Skeletal muscle tissue (tissue), 4 donors: ENCODE results near the gene TNFRSF14. TPM values are rescaled to one million over a fixed set of nuclear protein-coding genes. Genes with fewer than 3 reads are reported as not detected.

Experiments used
- H3K27ac ChIP-seq: one replicate; pipeline ENCODE4 v1.7.0; 2013; ENCODE audit warnings: mild to moderate bottlenecking, low read depth, low read length, inconsistent platforms
- H3K27me3 ChIP-seq, 3 donors: one replicate each; pipeline ENCODE4 v1.7.0; 2013; ENCODE audit warnings: low read length in 3 of 3; ENCODE audit not compliant: control insufficient read depth in 3 of 3, insufficient read depth in 3 of 3
- H3K36me3 ChIP-seq, 3 donors: one replicate each; pipeline ENCODE4 v1.7.0; 2013; ENCODE audit warnings: low read length in 3 of 3; ENCODE audit not compliant: control insufficient read depth in 3 of 3, insufficient read depth in 3 of 3
- H3K4me1 ChIP-seq, 3 donors: one replicate each; pipeline ENCODE4 v1.7.0; 2013; ENCODE audit warnings: low read length in 3 of 3, mild to moderate bottlenecking in 3 of 3; ENCODE audit not compliant: control insufficient read depth in 3 of 3, insufficient read depth in 3 of 3
- H3K4me3 ChIP-seq, 3 donors: one replicate each; pipeline ENCODE4 v1.7.0; 2013; ENCODE audit warnings: low read length in 3 of 3
- H3K9ac ChIP-seq, 3 donors: one replicate each; pipeline ENCODE4 v1.7.0; 2013; ENCODE audit warnings: low read length in 3 of 3, mild to moderate bottlenecking in 3 of 3, moderate library complexity in 2 of 3, low read depth in 1 of 3
- H3K9me3 ChIP-seq, 3 donors: one replicate each; pipeline ENCODE4 v1.7.0; 2013; ENCODE audit warnings: low read length in 3 of 3; ENCODE audit not compliant: control insufficient read depth in 3 of 3
- total RNA-seq: library from RNA; depleted of rRNA; stranded (reverse); fragments of >200 nt; gene quantifications from one replicate; pipeline ENCODE4 v1.2.3, GENCODE V29; 2014
- donor health status: Osteomylitis.

The TNFRSF14 gene
- total RNA-seq, 1 donor from 2014 or later = 11.5 TPM

- Histone ChIP-seq H3K4me3 (no peak overlapping the region), H3K27me3 (peaks cover 22 to 30% (median 25%) of the 10 kb centered on the region in 3 donors), H3K9ac (no peak overlapping the region), H3K9me3 (no peaks in the 10 kb centered on the region), H3K36me3 (no peaks in the 10 kb centered on the region), H3K4me1 (peaks cover 4 to 22% (median 15%) of the 10 kb centered on the region in 3 donors), H3K27ac (no peak overlapping the region)
These were observed 35.0 kb downstream of the TNFRSF14 start for GRCh38 chr1:2591233-2591580.

- H3K4me1 ChIP-seq = peaks cover 4 to 22% (median 15%) of the 10 kb centered on the region in 3 donors
- H3K36me3 ChIP-seq = no peaks in the 10 kb centered on the region
- peaks cover 22 to 30% (median 25%) of the 10 kb centered on the region in 3 donors for H3K27me3 ChIP-seq
- no peaks in the 10 kb centered on the region for H3K9me3 ChIP-seq
- no peak overlapping the region for H3K4me3 ChIP-seq
- H3K27ac ChIP-seq = no peak overlapping the region
- H3K9ac ChIP-seq = no peak overlapping the region
These were observed 35.5 kb downstream of the TNFRSF14 start for GRCh38 chr1:2591581-2592261.

GRCh38 chr1:2592672-2593071, 36.5 kb downstream of the TNFRSF14 start:
- no peaks in the 10 kb centered on the region for H3K36me3 ChIP-seq
- no peaks in the 10 kb centered on the region for H3K9me3 ChIP-seq
- peaks cover 22 to 30% (median 25%) of the 10 kb centered on the region in 3 donors for H3K27me3 ChIP-seq
- H3K4me1 ChIP-seq = peaks cover 0 to 14% (median 11%) of the 10 kb centered on the region in 3 donors
- H3K27ac ChIP-seq = no peak overlapping the region
- H3K4me3 ChIP-seq = no peak overlapping the region
- no peak overlapping the region for H3K9ac ChIP-seq

GRCh38 chr1:2593251-2593878, 37.2 kb downstream of the TNFRSF14 start:
- Histone ChIP-seq H3K27me3 (peaks cover 22 to 27% (median 25%) of the 10 kb centered on the region in 3 donors), H3K36me3 (no peaks in the 10 kb centered on the region), H3K27ac (no peak overlapping the region), H3K9me3 (no peaks in the 10 kb centered on the region), H3K4me1 (peaks cover 0 to 12% (median 11%) of the 10 kb centered on the region in 3 donors), H3K4me3 (no peak overlapping the region), H3K9ac (peak overlapping the region in 1 of 3 donors; percentile 60)

GRCh38 chr1:2594001-2594640, 38.0 kb downstream of the TNFRSF14 start:
- Histone ChIP-seq H3K4me3 (peak overlapping the region in 1 of 3 donors; percentile 35), H3K4me1 (peaks cover 0 to 12% (median 11%) of the 10 kb centered on the region in 3 donors), H3K27me3 (peaks cover 22 to 25% (median 25%) of the 10 kb centered on the region in 3 donors), H3K27ac (no peak overlapping the region), H3K9me3 (peaks cover 0 to 3% (median 0%) of the 10 kb centered on the region in 3 donors), H3K36me3 (no peaks in the 10 kb centered on the region), H3K9ac (peak overlapping the region in 1 of 3 donors; percentile 60)

GRCh38 chr1:2594641-2595131, 38.5 kb downstream of the TNFRSF14 start:
- H3K4me3 ChIP-seq = no peak overlapping the region
- no peak overlapping the region for H3K9ac ChIP-seq

GRCh38 chr1:2595261-2595811, 39.2 kb downstream of the TNFRSF14 start:
- peaks cover 0 to 12% (median 11%) of the 10 kb centered on the region in 3 donors for H3K4me1 ChIP-seq
- peaks cover 0 to 3% (median 0%) of the 10 kb centered on the region in 3 donors for H3K9me3 ChIP-seq
- H3K4me3 ChIP-seq = no peak overlapping the region
- no peak overlapping the region for H3K9ac ChIP-seq
- H3K27me3 ChIP-seq = peaks cover 22 to 25% (median 25%) of the 10 kb centered on the region in 3 donors
- H3K36me3 ChIP-seq = no peaks in the 10 kb centered on the region
- H3K27ac ChIP-seq = no peak overlapping the region

More at GRCh38 chr1:2594641-2595131, 38.5 kb downstream of the TNFRSF14 start:
- Histone ChIP-seq H3K27me3 (peaks cover 22 to 25% (median 25%) of the 10 kb centered on the region in 3 donors), H3K36me3 (no peaks in the 10 kb centered on the region), H3K27ac (no peak overlapping the region), H3K9me3 (peaks cover 0 to 3% (median 0%) of the 10 kb centered on the region in 3 donors), H3K4me1 (peaks cover 0 to 12% (median 11%) of the 10 kb centered on the region in 3 donors)

- Histone ChIP-seq H3K4me3 (no peak overlapping the region), H3K9ac (no peak overlapping the region), H3K27me3 (peaks cover 22 to 25% (median 25%) of the 10 kb centered on the region in 3 donors), H3K36me3 (no peaks in the 10 kb centered on the region), H3K9me3 (peaks cover 0 to 3% (median 0%) of the 10 kb centered on the region in 3 donors), H3K27ac (no peak overlapping the region), H3K4me1 (peaks cover 0 to 12% (median 11%) of the 10 kb centered on the region in 3 donors)
These were observed 39.8 kb downstream of the TNFRSF14 start for GRCh38 chr1:2595812-2596529.
